Vagina (tissue), 2 donors: ENCODE data around the gene LDLRAD3.

Source experiments
- CTCF ChIP-seq, 3 experiments: fragments of 450-650 bp in 2 of 3; fragments of 200-600 bp in 1 of 3; sonication (generic) in 1 of 3; IDR thresholded peaks; one replicate each; pipeline ENCODE4 v1.5.1; 2017 to 2019; ENCODE audit warnings: antibody characterized with exemption in 3 of 3, mild to moderate bottlenecking in 2 of 3, moderate library complexity in 2 of 3
- POLR2A ChIP-seq, 2 donors: fragments of 450-650 bp; IDR thresholded peaks; one replicate each; pipeline ENCODE4 v1.6.1; 2017; ENCODE audit warnings: antibody characterized with exemption in 2 of 2, mild to moderate bottlenecking in 2 of 2, moderate library complexity in 2 of 2

GRCh38 chr11:35928688-35929395 is 15.0 kb upstream of the LDLRAD3 start:
- TF ChIP-seq CTCF (IDR thresholded peaks at IDR 0.05) (no peak), POLR2A (IDR thresholded peaks at IDR 0.05) (no peak)
